Hepatocyte (in vitro differentiated cells): ENCODE measurements around the gene BCAS3.

ENCODE experiments used
- CTCF ChIP-seq: fragments of 200-600 bp; sonication (generic); IDR thresholded peaks from 2 replicates; pipeline ENCODE4 v1.5.1; 2016; ENCODE audit warnings: antibody characterized with exemption, mild to moderate bottlenecking; ENCODE audit not compliant: poor library complexity
- EZH2 ChIP-seq: fragments of 200-600 bp; sonication (generic); IDR thresholded peaks from 2 replicates; pipeline ENCODE4 v1.6.1; 2016; ENCODE audit warnings: antibody characterized with exemption, mild to moderate bottlenecking, borderline replicate concordance
- EZH2phosphoT487 ChIP-seq: fragments of 200-600 bp; sonication (generic); IDR thresholded peaks from one replicate; pipeline ENCODE4 v1.6.1; 2018; ENCODE audit warnings: antibody characterized with exemption, mild to moderate bottlenecking, low read depth, moderate library complexity; ENCODE audit not compliant: unreplicated experiment, severe bottlenecking

DNA sequence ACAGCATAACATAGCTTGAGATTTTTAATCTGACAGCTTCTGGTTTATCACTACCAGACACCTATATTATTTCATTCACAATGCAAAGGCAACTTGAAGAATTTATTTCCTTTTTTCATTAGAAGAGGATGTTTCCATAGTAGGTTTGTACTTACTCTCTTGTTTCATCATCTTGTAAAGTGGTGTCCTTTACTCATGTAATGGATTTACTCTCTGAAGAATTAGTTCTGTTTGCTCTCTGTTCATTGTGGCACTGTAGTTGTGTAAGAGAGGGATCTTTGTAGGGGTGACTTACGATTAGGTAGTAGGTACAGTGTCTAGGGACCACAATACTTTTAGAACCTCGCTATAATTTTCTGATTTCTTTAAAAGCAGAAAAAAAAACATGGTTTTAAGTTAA, 256.1 kb downstream of the BCAS3 start:
- TF ChIP-seq CTCF (no peak), EZH2 (no peak), EZH2phosphoT487 (no peak)
